GM12864 (cell line): ENCODE results near the gene ZNF496.
"Not testable (repeated sequence)": the region's sequence is repeated elsewhere in the genome, so short reads cannot be mapped to it uniquely, and the experiment has no call there.

Source experiments
- DNase-seq: peaks from one replicate; pipeline ENCODE4 v3.0.0-alpha.2; 2011; ENCODE audit warnings: low read depth
- H3K4me3 ChIP-seq: 2 replicates; pipeline ENCODE4 v1.5.1; 2011; ENCODE audit warnings: mild to moderate bottlenecking, low read depth, low read length, control low read depth
- TF ChIP-seq, protein P1 (sequence below): IDR thresholded peaks from 2 replicates; pipeline ENCODE4 v1.5.1; 2011; ENCODE audit warnings: low read depth, mild to moderate bottlenecking, moderate library complexity, low read length, control low read depth, inconsistent platforms; ENCODE audit errors: missing control alignments

The ZNF496 gene

DNA sequence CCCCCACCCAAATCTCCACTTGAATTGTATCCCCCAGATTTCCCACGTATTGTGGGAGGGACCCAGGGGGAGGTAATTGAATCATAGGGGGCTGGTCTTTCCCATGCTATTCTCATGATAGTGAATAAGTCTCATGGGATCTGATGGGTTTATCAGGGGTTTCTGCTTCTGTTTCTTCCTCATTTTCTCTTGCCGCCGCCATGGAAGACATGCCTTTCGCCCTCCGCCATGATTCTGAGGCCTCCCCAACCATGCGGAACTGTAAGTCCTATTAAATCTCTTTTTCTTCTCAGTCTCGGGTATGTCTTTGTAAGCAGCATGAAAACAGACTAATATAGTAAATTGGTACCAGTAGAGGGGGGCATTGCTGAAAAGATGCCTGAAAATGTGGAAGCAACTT lies 33.4 kb upstream of the ZNF496 start:
- TF ChIP-seq, protein P1, sequence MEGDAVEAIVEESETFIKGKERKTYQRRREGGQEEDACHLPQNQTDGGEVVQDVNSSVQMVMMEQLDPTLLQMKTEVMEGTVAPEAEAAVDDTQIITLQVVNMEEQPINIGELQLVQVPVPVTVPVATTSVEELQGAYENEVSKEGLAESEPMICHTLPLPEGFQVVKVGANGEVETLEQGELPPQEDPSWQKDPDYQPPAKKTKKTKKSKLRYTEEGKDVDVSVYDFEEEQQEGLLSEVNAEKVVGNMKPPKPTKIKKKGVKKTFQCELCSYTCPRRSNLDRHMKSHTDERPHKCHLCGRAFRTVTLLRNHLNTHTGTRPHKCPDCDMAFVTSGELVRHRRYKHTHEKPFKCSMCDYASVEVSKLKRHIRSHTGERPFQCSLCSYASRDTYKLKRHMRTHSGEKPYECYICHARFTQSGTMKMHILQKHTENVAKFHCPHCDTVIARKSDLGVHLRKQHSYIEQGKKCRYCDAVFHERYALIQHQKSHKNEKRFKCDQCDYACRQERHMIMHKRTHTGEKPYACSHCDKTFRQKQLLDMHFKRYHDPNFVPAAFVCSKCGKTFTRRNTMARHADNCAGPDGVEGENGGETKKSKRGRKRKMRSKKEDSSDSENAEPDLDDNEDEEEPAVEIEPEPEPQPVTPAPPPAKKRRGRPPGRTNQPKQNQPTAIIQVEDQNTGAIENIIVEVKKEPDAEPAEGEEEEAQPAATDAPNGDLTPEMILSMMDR, result no peak
- no peak overlapping the region for H3K4me3 ChIP-seq
- no peak for DNase-seq

DNA sequence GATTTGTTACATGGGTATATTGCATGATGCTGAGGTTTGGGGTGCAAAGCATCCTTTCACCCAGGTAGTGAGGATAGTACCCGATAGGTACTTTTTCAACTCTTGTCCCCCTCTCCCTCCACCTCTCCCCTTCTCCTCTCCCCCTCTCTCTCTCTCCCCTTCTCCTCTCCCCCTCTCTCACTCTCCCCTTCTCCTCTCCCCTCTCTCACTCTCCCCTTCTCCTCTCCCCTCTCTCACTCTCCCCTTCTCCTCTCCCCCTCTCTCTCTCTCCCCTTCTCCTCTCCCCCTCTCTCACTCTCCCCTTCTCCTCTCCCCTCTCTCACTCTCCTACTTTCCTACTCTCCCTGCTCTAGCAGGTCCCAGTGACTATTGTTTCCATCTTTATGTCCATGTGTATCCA lies 31.3 kb upstream of the ZNF496 start:
- H3K4me3 ChIP-seq, DNase-seq: not testable (repeated sequence)

DNA sequence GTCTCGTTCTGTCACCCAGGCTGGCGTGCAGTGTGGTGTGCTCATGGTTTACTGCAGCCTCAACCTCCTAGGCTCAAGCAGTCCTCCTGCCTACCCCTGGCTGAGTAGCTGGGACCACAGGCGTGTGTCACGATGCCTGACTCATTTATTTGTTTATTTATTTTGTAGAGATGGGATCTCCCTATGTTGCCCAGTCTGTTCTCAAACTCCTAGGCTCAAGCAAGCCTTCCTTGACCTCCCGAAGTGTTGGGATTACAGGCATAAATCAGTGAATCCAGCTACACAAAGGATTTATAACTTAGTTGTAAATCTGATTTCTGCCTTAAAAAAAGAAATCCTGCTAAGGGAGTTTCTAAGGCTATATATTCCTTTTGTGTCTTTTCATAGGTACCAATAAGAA lies 30.5 kb upstream of the ZNF496 start:
- DNase-seq, result no peak
- no peak overlapping the region for H3K4me3 ChIP-seq
- TF ChIP-seq, protein P1, result no peak

DNA sequence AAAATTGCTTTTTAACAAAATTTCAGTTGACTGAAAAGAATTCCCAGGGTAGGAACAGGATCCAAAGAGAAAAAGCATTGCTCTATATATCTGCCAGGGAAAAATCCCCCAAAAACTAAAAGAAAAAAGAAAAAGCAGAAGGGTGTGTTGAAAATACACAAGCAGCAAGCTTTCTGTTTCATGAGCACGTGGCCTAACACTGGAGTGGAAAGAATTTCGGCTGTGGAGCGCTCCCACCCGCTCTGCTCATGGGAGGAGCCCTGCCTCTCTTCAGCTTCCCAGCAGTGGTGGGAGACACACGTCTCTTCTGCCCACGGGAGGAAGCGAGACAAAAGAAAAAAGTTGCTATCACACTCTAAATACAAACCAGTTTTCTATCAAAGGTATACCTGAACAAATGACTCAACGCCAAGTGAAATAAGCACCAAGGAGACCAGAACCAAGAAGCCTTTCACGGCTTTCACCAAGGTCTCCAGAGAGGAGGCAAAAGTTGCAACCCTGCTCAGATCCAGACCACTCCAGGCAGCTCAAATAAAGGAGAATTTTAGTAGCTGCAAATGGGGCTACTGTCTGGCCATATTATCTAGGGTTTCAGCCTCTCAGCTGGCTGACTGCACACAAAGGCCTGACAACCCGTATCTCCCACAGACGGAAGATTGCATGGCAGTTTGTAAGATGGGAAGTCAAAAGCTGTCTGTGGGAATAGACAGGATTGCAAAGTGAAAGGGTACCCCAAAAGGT lies 29.5 kb upstream of the ZNF496 start:
- TF ChIP-seq, protein P1, result no peak
- no peak for DNase-seq
- no peak overlapping the region for H3K4me3 ChIP-seq

DNA sequence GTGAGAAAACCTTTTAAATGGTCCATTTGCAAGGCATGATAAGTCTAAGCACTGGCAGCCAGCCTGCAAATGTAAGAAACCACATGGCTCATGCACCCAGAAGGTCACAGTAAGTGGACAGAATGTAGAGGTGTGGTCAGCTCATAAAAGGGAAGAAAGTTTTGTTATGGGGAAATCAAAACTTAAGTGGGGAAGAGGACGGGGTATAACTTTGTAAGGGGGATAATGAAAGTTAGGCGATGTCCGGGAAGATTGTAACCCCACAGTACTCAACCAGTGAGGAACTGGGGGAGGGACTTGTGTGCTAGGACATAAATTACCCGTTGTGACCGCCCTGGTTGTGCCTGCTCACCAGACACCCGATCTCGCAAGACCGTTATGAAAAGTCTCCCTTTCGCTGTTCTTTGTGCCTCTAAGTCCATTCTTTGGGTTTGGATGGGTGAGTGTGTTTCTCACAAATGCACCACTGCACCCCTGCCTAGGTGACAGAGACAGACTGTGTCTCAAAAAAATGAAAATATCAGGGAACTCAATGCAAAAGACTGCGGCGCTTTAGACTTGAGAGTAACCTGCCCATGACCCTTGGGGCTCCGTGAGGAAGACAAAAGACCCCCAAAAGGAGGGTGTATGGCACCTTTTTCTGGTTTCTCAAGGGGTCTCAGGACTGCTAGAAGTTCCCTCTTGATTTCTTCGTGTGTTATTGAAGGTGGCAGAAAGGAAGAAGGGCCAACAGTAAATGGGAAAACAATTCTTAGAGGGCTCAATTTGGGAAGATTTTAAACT lies 28.6 kb upstream of the ZNF496 start:
- DNase-seq, result no peak
- TF ChIP-seq, protein P1, result no peak
- H3K4me3 ChIP-seq, result no peak overlapping the region

DNA sequence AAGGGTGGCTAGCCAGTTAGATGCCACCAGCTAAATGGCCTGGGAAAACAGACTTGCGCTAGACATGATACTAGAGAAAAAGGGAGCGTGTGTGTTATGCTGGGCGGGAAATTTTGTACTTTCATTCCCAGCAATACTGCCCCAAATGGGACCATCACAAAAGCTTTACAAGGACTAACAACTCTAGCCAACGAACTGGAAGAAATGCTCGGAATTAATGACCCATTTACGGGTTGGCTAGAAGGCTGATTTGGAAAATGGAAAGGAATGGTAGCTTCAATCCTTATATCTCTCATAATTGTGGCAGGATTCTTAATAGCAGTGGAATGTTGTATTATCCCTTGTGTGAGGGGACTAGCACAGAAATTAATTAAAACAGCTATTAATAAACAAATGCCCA lies 27.9 kb upstream of the ZNF496 start:
- TF ChIP-seq, protein P1, result no peak
- DNase-seq, result no peak
- H3K4me3 ChIP-seq, result no peak overlapping the region

DNA sequence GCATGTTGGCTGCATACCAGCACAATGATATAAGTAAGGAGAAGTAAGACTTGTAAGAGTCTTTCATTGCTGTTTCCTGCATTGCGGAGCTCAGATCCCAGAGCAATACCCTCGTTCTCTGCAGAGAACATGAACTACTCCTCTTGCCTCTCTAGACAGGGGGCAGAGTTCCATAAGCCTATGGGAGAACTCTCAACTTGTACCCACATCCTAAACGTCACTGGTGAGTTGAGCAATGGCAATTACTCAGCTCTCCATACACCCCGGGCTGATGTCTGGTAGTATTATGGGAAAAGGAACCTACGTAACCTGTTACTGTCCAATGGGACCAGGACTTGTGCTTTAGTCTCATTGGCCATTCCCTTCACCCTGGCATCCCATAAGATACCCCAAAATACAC lies 27.3 kb upstream of the ZNF496 start:
- TF ChIP-seq, protein P1, result no peak
- H3K4me3 ChIP-seq, result no peak overlapping the region
- DNase-seq, result no peak
